ENCODE results near the gene KLHDC7A. TPM values are rescaled to one million over a fixed set of nuclear protein-coding genes. Genes with fewer than 3 reads are reported as not detected.
A peak's percentile ranks its signal among the peaks of the same experiment; 100 is the strongest.

KLHDC7A gene
- total RNA-seq, result 1 to 10 TPM in 2 of 4 donors, under 1 TPM in 2; 0.48 to 7.6 (median 1.3) TPM

DNA sequence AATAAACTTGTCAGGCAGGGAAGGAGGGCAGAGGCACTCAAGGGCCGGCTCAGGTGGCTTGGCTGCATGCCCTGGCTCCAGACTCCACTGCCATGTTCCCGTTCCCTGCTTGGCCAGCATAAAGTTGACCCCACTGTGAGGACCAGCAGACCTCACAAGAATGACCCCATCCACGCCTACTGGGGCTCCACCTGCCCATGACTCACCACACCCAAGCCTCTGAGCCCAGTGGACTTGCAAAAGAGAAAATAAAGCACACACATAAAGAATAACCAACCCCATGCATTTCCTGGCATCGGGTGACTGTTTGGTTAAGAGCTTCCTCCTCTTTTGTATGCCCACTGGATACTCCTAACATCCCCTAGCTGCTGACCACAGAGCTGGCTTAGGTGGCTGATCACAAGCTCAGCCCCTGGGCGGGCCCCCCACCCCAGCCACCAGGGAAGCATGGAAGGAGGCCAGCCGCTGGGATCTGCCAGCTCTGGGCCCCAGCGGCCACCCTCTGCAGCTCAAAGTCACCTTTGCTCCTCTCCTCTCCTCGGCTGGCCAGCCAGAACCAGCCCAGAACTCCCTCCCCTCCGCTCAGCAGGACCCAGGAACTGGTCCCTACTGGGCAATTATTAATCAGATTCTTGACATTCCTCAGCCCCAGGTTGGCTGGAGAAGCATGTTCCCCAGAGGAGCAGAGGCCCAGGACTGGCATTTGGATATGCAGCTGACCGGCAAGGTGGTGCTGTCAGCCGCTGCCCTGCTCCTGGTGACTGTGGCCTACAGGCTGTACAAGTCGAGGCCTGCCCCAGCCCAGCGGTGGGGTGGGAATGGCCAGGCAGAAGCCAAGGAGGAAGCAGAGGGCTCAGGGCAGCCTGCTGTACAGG, at the start of gene KLHDC7A:
TSS of gene KLHDC7A (plus strand) at position 616 of the 875 bp plus-strand sequence. CDS start at position 668, 52 bp downstream.
- intact Hi-C loops (cut with DNase I), result no loop called here
- peak within 1 kb of the TSS in 2 of 4 donors; percentile 9 to 25 for H3K4me3 ChIP-seq
- no peak for DNase-seq

DNA sequence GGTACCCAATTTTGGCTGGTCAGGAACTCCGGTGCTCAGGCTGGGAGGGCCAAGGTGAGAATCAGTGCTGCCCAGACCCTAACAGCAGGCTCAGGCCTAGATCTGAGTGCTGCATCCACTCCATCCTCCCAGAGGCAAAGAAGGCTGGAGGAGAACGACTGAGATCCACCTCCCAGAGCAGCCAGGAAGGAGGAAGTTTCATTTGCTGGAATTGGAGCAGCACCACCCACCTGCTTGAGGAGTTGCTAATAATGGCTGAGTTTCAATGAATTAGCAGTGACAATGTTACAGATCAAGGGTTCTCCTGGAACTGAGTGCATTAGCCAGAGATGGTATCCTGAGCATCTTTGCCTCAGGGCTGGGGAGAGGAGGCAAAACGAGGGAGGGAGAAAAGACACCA, 46.7 kb upstream of the KLHDC7A start:
- DNase-seq, result no peak
- Histone ChIP-seq H3K27me3 (peaks cover 0 to 17% (median 0%) of the 10 kb centered on the region in 4 donors), H3K27ac (no peak overlapping the region), H3K4me1 (no peaks in the 10 kb centered on the region), H3K36me3 (no peaks in the 10 kb centered on the region), H3K4me3 (no peak overlapping the region), H3K9me3 (peaks cover 0 to 6% (median 0%) of the 10 kb centered on the region in 3 donors)
- TF ChIP-seq, protein P1, sequence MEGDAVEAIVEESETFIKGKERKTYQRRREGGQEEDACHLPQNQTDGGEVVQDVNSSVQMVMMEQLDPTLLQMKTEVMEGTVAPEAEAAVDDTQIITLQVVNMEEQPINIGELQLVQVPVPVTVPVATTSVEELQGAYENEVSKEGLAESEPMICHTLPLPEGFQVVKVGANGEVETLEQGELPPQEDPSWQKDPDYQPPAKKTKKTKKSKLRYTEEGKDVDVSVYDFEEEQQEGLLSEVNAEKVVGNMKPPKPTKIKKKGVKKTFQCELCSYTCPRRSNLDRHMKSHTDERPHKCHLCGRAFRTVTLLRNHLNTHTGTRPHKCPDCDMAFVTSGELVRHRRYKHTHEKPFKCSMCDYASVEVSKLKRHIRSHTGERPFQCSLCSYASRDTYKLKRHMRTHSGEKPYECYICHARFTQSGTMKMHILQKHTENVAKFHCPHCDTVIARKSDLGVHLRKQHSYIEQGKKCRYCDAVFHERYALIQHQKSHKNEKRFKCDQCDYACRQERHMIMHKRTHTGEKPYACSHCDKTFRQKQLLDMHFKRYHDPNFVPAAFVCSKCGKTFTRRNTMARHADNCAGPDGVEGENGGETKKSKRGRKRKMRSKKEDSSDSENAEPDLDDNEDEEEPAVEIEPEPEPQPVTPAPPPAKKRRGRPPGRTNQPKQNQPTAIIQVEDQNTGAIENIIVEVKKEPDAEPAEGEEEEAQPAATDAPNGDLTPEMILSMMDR (IDR thresholded peaks at IDR 0.05), result no peak
- TF ChIP-seq POLR2A (IDR thresholded peaks at IDR 0.05), result no peak
- intact Hi-C loops (cut with DNase I), result no loop called here
- 37 to 44% methylated on average over 2 to 3 of the region's 3 CpGs for WGBS, 2 donors

More for the DNA sequence above, at the start of gene KLHDC7A:
- no peaks in the 10 kb centered on the region for H3K36me3 ChIP-seq
- peak within 1 kb of the TSS; percentile 34 to 76 (median 62) for H3K27ac ChIP-seq
- H3K9me3 ChIP-seq, result no peaks in the 10 kb centered on the region
- TF ChIP-seq, protein P1 (IDR thresholded peaks at IDR 0.05), result no peak
- TF ChIP-seq POLR2A (IDR thresholded peaks at IDR 0.05), result no peak
- WGBS, 2 donors, result 22 to 24% methylated on average over 5 to 7 of the region's 13 CpGs
- peaks cover 0 to 29% (median 0%) of the 10 kb centered on the region in 3 donors for H3K4me1 ChIP-seq
- H3K27me3 ChIP-seq, result peaks cover 0 to 54% (median 0%) of the 10 kb centered on the region in 4 donors

DNA sequence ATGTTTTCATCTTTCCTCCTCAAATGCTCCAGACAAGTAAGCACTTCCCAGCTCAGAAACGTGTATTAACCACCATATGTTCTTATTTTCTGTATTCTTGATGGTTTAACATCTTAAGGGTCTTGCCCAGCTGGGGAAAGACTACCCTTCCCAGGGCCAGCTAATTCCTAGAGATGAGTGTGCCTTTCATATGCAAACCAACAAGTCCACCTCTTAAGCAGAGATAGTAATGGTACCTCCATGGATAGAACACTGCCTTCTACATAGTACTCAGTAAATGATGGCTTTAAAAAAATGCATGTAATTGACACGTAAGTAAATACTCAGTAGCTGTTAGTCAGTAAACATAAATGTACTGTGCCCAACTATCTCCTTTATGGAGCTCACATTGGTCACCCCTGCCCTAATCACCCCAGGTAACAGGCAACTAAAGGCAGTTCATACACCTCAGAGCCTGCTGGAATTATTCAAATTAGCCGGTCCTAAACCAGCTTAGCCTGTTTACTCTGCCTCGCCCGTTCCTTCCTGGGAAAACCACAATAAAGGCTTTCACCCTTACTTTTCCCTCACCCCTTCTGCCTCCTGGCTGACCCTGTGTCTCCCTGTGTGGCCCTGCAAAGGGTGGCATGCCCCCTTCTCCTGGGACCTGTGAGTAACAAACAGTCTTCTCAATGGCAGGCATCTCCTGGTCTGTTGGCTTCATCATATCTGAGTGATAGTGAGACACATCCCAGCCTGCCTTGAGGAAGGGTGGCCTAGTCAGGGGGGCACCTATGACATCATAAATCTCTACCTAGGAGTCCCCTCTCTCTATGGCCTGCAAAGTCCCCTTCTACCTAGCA, 40.1 kb upstream of the KLHDC7A start:
- intact Hi-C loops (cut with DNase I), result no loop called here
- TF ChIP-seq POLR2A (IDR thresholded peaks at IDR 0.05), result no peak
- TF ChIP-seq, protein P1 (IDR thresholded peaks at IDR 0.05), result no peak
- Histone ChIP-seq H3K27me3 (peaks cover 0 to 20% (median 0%) of the 10 kb centered on the region in 4 donors), H3K4me1 (peaks cover 0 to 15% (median 0%) of the 10 kb centered on the region in 3 donors), H3K27ac (peak overlapping the region in 2 of 4 donors; percentile 37 to 53), H3K36me3 (no peaks in the 10 kb centered on the region), H3K4me3 (no peak overlapping the region), H3K9me3 (no peaks in the 10 kb centered on the region)
- WGBS, 2 donors, result 19 to 23% methylated on average over 5 of the region's 5 CpGs
- no peak for DNase-seq

DNA sequence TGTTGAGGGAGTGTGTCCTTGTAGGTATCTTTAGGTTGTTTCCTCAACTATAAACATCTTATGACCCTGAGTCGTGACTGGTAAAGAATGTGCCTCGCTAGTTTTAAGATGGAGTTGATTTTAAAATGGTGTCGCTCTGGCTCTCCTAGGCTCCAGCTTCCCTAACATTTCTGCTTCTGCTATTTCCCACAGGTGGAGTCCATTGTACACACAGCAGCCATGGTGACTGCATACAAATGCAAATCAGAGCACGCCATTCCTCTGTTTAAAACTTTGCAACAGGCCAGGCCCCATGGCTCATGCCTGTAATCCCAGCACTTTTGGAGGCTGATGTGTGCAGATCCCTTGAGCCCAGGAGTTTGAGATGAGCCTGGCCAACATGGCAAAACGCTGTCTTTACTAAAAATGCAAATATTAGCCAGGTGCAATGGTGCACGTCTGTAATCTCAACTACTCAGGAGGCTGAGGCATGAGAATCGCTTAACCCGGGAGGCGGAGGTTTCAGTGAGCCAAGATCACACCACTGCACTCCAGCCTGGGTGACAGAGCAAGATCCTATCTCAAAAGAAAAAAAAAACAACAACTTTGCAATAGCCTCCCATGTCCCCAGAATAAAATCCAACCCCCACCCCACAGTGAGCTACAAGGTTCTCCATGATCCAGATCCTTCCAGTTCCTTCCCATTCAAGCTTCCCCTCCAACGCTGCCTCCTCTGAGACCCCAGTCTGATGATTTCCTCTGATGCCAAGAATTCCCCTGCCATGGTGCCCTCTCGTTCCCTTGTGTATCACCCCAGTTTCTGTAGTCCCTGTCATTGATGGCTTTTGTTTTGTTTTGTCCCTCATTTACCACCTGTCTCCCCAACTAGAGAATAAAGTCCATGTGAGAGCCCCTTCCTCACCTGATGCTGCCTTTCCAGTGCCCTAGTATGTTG, 36.9 kb upstream of the KLHDC7A start:
- no peak for TF ChIP-seq POLR2A (IDR thresholded peaks at IDR 0.05)
- TF ChIP-seq, protein P1 (IDR thresholded peaks at IDR 0.05), result no peak

More for the DNA sequence above, 36.9 kb upstream of the KLHDC7A start:
- Histone ChIP-seq H3K27me3 (peaks cover 0 to 31% (median 0%) of the 10 kb centered on the region in 4 donors), H3K9me3 (no peaks in the 10 kb centered on the region), H3K4me3 (no peak overlapping the region), H3K36me3 (no peaks in the 10 kb centered on the region), H3K4me1 (peaks cover 0 to 15% (median 0%) of the 10 kb centered on the region in 3 donors), H3K27ac (no peak overlapping the region)
- WGBS, 2 donors, result 64 to 68% methylated on average over 11 of the region's 11 CpGs
- no peak for DNase-seq
- intact Hi-C loops (cut with DNase I), result no loop called here

Measured in esophagus squamous epithelium (tissue), 5 donors.